Measurements from ENCODE around the gene SYNCRIP. TPM values are rescaled to one million over a fixed set of nuclear protein-coding genes. Genes with fewer than 3 reads are reported as not detected.
A peak's percentile ranks its signal among the peaks of the same experiment; 100 is the strongest.
"Not testable (repeated sequence)": the region's sequence is repeated elsewhere in the genome, so short reads cannot be mapped to it uniquely, and the experiment has no call there.

Gene SYNCRIP
- polyA plus RNA-seq, 3 donors, result 155 to 201 (median 177) TPM

DNA sequence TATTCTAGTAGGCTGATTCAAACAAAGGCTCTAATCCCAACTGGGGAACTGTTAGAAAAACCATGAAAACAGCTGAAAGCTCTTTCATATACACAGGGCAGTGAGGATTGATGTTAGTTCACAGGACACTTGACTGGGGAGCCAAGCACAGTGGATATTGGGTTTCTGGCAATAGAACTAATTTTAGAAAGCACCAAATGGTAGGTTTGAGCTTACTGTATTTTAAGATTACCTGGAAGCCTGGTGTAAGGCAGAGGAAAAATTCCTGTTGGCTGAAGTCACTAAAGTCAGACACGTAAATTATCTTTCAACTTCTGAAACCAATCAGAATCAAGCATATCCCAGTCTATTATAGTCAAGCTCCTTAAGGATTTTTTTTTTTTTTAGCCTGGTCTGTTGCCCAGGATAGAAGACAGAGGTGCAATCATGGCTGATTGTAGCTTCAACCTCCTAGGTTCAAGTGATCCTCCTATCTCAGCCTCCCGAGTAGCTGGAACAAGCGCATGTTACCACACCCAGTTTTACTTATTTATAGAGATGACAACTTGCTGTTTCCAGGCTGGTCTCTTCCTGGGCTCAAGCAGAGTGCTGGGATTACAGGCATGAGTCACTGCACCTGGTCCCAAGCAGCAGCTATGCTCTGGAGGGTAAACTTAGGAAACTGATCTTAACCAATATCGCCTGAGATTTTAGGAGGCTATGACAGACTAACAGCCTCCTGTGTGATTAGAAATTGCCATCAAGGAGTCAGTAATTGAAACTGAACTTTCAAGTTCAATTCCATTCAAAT lies 32.5 kb upstream of the SYNCRIP start:
- DNase-seq (ENCODE audit: extremely low read depth in 1 of 11, low read depth in 9 of 11, low spot score in 4 of 11), result no peak

DNA sequence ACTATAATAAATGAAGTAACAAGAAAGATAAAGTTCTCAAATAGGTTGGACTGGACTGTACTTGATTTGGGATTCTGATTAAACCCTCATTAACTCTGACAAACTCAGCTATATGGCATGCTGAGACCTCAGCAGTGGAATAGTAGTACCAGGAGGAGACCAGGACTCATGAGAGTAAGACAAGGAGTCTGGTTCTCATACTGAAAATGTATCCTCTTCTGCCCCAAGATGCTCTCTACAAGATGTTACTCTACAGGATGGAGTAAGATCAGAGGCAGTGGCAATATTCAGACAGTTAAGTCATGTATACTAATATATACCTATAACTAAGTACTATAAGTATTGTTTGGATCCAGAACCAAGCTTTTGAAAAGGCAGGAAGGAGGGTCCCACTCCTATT lies 31.9 kb upstream of the SYNCRIP start:
- DNase-seq (ENCODE audit: extremely low read depth in 1 of 11, low read depth in 9 of 11, low spot score in 4 of 11), result no peak

DNA sequence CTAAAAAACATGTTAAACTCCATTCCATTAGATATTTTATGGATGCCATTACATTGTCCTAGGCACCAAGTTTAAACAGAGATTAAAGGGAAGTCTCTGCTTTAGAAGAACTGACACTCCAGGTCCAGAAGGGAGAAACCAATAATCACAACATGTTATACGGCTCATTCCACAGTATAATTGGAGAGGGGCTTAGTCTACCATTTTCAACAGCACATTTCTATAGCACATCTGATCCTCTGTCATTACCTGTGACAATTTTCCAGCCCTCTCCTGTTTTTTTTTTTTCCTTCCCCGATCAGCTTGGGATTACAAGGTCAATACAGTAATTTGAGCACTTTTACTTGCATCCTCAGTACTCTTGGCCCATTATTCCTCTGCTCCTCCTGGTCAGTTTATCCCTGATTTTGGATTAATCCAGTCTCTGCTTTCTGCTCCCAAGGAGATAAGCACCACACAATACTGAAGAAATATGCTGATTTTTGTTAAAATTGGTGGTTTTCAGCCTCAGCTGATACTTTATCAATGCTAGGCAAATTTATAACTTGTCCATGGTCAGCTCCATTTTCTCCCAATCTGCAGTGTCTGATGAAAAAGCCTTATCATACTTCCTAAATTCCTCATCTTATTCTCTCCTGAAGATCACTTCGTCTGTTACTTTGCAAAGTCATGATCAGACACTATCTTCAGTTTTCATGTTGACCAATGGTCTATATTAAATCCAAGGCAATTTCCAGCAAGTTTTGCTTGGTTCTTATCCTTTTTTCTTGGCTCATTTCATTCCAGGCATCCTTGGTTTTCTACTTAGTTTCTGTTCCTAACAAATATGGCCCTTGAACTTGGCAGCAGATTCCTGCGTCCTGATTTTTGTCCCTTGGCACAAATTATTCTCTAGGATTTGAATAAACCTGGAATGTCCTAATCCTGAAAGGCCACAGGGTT lies 30.8 kb upstream of the SYNCRIP start:
- DNase-seq (ENCODE audit: extremely low read depth in 1 of 11, low read depth in 9 of 11, low spot score in 4 of 11), result no peak

DNA sequence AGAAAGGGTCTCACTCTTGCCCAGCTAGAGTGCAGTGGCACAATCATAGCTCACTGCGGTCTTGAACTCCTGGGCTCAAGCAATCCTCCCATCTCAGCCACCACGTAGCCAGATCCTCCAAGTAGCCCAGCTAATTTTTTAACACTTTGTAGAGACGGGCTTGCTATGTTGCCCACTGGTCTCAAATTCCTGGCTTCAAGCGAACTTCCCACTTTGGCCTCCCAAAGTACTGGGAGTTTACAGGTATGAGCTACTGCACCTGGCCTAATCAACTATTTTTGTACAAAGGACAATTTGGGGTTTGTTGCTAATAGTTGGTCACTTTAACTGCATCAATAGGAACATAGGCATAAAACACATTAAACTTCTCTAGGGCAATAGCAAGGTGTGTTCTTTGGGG lies 29.9 kb upstream of the SYNCRIP start:
- DNase-seq (ENCODE audit: extremely low read depth in 1 of 11, low read depth in 9 of 11, low spot score in 4 of 11), result no peak

DNA sequence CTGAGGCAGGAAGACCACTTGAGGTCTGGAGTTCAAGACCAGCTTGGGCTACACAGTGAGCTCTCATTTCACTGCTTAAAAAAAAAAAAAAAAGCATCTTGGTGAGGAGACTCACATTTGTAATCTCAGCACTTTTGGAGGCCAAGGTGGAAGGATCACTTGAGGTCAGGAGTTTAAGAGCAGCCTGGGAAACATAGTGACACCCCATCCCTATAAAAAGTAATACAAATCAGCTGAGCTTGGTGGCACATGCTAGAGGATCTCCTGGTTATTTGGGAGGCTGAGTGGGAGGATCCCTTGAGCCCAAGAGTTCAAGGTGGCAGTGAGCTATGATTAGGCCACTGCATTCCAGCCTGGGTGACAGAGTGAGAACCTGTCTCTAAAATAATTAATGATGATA lies 29.4 kb upstream of the SYNCRIP start:
- DNase-seq (ENCODE audit: extremely low read depth in 1 of 11, low read depth in 9 of 11, low spot score in 4 of 11), result no peak

DNA sequence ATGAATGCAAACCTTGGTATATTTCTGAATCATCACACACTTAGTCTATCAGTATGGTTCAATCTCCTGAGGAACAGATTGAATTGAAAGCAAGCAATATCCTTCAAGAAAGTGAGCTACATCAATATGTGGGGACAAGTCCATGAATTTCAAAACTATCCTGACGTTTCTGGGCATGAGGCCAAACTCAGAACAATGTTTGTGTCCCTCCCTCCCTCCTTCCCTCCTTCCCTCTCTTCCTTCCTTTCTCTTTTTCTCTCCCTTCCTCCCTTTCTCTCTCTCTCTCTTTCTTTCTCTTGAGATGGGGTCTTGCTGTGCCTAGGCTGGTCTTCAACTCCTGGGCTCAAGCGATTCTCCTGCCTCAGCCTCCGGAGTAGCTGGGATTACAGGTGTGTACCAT lies 27.9 kb upstream of the SYNCRIP start:
- no peak for DNase-seq (ENCODE audit: extremely low read depth in 1 of 11, low read depth in 9 of 11, low spot score in 4 of 11)

DNA sequence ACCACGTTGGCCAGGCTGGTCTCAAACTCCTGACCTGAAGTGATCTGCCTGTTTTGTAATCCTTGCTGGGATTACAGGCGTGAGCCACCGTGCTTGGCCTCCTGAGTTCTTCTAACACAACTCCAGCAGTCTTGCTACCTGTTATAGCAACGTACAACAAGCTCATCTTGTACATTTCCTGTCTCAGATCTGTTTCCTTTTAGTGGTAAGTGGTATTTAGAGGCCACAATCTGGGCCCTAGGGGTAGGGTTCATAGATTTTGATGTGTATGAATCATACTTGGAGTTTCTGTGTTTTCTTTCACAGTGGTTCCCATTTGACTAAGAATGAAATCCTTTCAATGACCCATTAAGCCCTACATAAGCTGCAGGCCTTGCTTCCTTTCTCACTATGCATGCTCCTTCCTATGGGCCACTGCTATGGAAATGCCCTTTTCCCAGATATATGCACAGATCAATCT lies 27.1 kb upstream of the SYNCRIP start:
- no peak for DNase-seq (ENCODE audit: extremely low read depth in 1 of 11, low read depth in 9 of 11, low spot score in 4 of 11)

DNA sequence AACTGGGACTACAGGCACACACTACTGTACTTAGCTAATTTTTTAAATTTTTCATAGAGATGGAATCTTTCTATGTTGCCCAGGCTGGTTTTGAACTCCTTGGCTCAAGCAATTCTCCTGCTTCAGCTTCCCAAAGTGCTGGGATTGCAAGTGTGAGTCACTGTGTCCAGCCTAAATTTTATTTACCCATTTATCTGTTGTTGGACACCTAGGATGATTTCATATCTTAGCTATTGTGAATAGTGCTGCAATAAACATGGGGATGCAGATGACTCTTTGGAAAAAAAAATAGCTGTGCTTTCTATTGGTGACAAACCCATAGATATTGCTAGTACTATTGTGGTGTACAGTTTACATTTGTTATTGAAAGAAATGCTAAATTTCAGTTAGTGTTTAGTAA lies 19.6 kb upstream of the SYNCRIP start:
- DNase-seq (ENCODE audit: extremely low read depth in 1 of 11, low read depth in 9 of 11, low spot score in 4 of 11), result no peak

DNA sequence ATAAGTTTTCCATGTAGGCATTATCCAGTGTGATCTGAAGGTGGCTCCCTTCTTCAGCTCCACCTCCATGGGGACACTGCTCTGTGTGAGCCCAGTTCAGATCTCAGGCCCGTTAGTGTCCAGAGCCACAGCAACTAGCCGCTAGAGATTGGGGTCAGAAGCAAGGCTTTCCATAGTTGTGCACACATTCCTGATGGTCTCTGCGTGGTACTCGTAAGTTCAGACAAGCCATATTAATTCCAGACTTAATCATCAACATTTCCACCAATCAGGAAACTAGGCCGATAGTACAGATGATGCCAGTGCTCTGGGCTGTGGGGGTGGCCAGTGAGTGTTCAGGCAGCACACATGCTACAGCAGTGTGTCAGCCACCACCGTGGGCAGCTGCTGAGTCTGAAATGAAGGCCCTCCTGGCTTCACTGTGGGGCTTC lies 17.5 kb upstream of the SYNCRIP start:
- no peak for DNase-seq (ENCODE audit: extremely low read depth in 1 of 11, low read depth in 9 of 11, low spot score in 4 of 11)

DNA sequence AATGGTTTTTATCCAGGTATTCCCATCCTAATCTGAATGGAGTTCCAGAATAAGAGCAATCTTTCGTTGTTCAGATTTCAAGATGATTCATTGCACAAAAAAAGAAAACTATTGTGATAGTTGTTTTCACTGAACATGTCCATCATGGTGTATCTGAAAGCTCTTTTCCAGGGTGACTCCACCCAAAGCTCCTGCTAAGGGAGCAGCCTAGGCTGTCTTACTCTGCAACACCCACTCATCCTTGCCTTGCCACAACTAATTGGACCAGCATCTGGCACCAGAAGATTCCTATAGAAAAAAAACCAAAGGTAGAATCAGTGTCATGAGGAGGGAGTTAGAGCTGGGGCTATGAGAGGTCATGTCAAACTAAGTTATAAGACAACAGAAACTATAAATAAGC lies 7.9 kb upstream of the SYNCRIP start:
- no peak for DNase-seq (ENCODE audit: extremely low read depth in 1 of 11, low read depth in 9 of 11, low spot score in 4 of 11)

DNA sequence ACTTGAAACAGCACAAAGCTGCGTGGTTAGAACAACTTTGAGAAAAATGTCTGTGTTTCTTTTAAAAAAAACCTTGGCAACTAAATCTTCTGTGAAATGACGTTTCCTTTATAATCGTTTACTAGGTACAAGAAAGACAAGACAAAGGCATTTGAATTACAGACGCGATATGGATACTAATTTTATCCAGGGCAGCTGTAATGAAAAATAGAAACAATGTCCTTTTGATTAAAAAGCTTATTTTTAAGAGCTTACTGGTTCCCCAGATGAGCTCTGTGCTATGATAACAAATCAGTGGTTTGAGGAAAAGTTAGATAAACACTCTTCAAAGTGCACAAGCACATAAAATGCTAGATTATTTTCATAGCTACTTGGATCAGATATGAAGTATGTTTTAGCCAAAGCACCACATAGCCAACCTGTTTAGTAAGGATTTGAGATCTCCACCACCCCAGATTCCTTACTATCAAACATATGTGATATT lies 1.6 kb upstream of the SYNCRIP start:
- DNase-seq (ENCODE audit: extremely low read depth in 1 of 11, low read depth in 9 of 11, low spot score in 4 of 11), result peak in 2 of 11 donors; percentile 1 to 8

DNA sequence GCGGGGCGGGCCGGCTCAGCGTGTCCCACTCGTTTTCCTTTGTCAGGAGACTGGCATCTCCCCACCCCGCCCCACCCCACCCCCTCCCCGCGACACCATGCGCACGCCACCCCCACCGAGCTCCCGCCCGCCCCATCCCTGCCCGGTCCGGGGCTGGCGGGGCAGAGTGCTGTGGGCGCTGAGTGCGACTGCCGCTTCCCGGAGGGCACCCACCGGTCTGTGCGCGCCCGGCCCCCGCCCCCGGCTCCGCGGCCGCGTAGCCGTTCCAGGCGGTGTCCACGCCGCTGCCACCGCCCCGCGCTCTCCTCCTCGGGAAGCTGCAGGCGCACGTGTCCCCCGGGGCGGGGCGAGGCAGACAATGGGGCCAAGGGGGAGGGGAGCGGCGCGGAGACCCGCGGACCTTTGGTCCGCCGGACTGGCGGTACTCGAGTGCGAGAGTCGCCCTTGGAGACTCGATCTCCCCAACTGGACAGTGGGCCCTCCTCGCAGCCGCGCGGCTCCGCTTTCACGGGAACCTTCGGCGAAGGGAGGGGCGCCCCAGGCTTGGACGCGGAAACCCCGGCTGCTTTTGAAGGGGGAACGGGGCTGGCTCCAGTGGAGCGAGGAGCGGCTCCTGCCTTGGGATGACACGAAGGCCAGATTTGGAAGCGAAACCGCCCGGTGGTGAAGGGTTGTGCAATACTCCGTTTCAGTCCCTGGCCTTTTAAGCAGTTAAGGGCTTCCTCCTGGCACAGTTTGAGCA lies 1.0 kb upstream of the SYNCRIP start:
- peak; percentile 62 to 87 (median 79) for DNase-seq (ENCODE audit: extremely low read depth in 1 of 11, low read depth in 9 of 11, low spot score in 4 of 11)

DNA sequence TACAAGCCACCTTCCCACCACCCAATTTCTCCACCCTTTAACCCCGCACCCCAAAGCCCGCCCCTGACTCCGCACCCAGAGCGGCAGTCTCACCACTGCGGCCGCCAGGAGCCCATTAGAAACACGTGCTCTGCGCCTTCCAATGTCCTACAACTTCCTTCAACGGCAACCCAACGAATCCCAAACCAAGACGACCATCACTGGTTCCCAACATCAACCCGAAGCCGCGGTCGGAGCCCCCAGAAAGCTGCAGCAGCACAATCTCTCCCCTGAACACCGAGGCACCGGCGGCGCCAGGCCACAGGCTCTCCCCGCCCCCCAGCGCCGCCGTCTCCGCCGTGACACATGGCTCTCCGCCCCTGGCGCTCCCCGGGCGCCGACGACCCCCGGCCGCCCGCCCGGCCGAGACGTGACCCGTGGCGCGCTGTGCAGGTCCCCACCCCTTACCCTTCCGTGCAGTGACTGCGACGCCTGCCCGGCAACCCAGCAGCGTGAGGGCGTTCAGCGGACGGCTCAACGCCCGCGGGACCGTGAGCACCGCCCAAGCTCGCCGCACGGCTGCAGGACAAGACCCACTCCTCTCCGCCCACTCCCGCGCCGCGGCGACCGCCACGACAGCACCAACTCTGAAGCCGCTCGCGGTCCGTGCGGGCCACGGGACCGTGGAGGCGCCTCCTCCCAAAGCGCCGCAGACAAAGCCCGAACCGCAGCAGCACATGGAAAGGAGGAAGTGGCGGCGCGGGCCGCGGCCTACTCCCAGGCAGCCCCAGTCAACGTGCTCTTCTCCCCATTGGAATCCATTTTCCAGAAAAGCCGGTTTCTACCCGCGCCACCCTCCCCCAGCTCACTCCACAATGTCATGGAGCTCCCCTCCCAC lies 551 bp downstream of the SYNCRIP start:
- DNase-seq (ENCODE audit: extremely low read depth in 1 of 11, low read depth in 9 of 11, low spot score in 4 of 11), result peak in 10 of 11 donors; percentile 15 to 36 (median 24)

DNA sequence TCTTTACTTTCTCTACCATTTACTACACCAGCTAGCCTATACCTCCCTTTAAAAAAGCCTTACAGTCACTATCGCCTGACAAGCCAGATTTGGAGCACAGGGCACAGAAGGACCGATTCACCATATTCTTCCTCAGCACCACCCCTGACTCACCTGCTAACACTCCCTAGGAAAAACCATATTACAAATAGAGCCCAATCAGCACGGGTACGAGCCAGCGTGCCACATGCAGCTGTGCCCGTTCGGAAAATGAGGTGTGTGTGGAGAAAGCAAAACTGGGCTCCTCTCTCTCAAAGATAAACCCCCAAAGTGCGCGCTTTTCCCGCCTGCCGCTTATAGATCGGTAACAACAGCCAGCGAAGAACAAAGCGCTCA lies 1.2 kb downstream of the SYNCRIP start:
- peak in 1 of 11 donors; percentile 5 for DNase-seq (ENCODE audit: extremely low read depth in 1 of 11, low read depth in 9 of 11, low spot score in 4 of 11)

DNA sequence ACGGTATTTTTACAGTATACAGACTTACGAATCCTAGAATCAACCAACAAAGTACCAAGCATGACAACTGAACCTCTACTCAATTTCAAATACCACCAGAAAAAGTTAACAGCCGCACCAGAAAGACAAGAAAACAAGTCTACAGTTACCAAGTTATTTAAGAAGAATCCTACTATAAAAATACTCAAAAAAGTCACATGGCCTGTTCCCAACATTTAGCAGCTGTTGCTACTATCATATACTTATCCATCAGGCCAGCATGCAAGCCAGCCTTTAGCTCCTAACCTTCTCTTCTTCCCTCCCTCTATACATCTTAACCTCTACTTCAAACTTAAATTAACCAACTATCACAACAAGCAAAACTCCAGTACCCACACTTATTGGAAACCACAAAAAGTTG lies 1.9 kb downstream of the SYNCRIP start:
- no peak for DNase-seq (ENCODE audit: extremely low read depth in 1 of 11, low read depth in 9 of 11, low spot score in 4 of 11)

DNA sequence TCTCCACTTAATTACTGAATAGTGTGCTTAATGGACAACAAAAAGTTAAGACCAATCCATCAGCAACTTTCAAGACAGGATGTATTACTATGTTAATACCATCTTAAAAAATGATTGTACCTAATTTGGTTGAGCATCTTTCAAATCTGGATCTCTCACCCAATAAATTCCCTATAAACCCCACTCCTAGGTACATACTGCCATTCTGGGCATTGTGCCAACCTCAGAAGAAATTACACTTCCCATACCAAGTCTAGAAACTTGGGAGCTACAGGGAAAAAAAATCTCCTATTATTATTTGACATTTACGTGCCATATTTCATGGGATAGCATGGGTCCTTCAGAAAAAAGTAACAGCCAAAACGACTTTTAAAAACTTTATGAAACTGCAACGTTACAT lies 5.1 kb downstream of the SYNCRIP start:
- DNase-seq (ENCODE audit: extremely low read depth in 1 of 11, low read depth in 9 of 11, low spot score in 4 of 11), result no peak

DNA sequence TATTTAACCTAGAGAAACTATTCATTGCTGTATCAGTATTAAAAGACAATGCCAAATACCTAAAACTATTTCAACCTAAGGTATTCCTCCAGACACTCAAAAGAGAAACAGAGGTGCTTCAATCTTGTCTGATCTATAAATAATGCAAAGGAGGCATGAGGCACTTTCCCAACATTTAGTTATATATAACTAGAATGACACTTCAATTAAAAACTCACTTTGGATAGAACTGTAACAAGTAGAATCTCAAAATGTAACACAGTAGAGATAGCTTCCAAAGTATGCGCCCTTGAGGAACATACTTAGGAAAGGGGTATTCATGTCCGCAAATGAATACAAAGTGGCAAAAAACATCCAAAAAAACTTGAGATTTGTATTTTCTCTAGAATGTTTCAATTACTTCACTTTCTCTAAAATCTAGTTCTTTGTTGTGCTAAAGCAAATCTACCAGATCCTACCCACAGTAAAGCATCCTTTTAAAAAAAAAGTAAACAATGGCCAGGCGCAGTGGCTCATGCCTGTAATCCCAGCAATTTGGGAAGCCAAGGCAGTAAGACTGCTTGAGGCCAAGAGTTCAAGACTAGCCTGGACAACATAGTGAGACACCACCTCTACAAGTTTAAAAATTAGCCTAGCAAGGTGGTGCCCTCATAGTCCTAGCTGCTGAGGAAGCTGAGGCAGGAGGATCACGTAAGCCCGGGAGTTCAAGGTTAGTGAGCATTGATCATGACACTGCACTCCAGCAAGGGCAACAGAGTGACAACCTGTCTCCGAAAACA lies 10.3 kb downstream of the SYNCRIP start:
- DNase-seq (ENCODE audit: extremely low read depth in 1 of 11, low read depth in 9 of 11, low spot score in 4 of 11), result no peak

DNA sequence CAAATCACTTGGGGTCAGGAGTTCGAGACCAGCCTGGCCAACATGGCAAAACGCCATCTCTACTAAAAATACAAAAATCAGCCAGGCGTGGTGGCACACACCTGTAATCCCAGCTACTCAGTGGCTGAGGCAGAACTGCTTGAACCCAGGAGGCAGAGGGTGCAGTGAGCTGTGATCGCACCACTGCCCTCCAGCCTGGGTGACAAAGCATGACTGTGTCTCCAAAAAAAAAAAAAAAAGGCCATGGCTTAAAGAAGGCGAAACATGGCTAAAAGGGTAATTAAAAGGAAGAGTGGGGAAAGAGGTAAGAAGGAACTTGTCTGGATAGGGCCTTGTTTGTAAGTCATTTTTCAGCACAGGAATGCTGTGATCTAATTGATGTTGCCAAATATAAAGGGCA lies 11.6 kb downstream of the SYNCRIP start:
- DNase-seq (ENCODE audit: extremely low read depth in 1 of 11, low read depth in 9 of 11, low spot score in 4 of 11), result not testable (repeated sequence)
